Uterus (tissue), 4 donors: ENCODE results near the gene ALS2CL. TPM values are rescaled to one million over a fixed set of nuclear protein-coding genes. Genes with fewer than 3 reads are reported as not detected.
A peak's percentile ranks its signal among the peaks of the same experiment; 100 is the strongest.

Experiments
- DNase-seq, 2 donors: peaks; one replicate each; pipeline ENCODE4 v3.0.0-alpha.2; 2019 to 2020
- H3K27ac ChIP-seq, 2 donors: fragments of 200-600 bp; sonication (generic); 1 replicate in 1 of 2; 2 replicates in 1 of 2; pipeline ENCODE4 v1.5.1; 2016 to 2018
- H3K27me3 ChIP-seq, 2 donors: fragments of 200-600 bp; sonication (generic); one replicate each; pipeline ENCODE4 v1.5.1; 2018 to 2019; ENCODE audit warnings: control low read depth in 1 of 2
- H3K36me3 ChIP-seq, 2 donors: fragments of 200-600 bp; sonication (generic); one replicate each; pipeline ENCODE4 v1.5.1; 2019; ENCODE audit warnings: control low read depth in 1 of 2
- H3K4me1 ChIP-seq, 2 donors: fragments of 200-600 bp; sonication (generic); one replicate each; pipeline ENCODE4 v1.5.1; 2018 to 2019; ENCODE audit warnings: control low read depth in 1 of 2
- H3K4me3 ChIP-seq, 2 donors: fragments of 200-600 bp; sonication (generic); 1 replicate in 1 of 2; 2 replicates in 1 of 2; pipeline ENCODE4 v1.5.1; 2018 to 2019; ENCODE audit warnings: mild to moderate bottlenecking in 1 of 2
- H3K9me3 ChIP-seq, 2 donors: fragments of 200-600 bp; sonication (generic); one replicate each; pipeline ENCODE4 v1.5.1; 2019; ENCODE audit warnings: control low read depth in 1 of 2
- POLR2A ChIP-seq, 2 donors: fragments of 450-650 bp; IDR thresholded peaks; one replicate each; pipeline ENCODE4 v1.6.1; 2016; ENCODE audit warnings: antibody characterized with exemption in 2 of 2, mild to moderate bottlenecking in 1 of 2, moderate library complexity in 1 of 2
- intact Hi-C: fragments of 100-400 bp; cut with DNase I; formaldehyde crosslinking; loops from one replicate; pipeline ENCODE4 v1.15.1; 2023; ENCODE audit warnings: low total_unique reads
- total RNA-seq, 4 donors: library from RNA; depleted of rRNA in 3 of 4; stranded (reverse); fragments of >200 nt in 3 of 4; gene quantifications; one replicate each; pipeline versions ENCODE4 v1.1.0 to v1.2.4, GENCODE V29; 2014 to 2023
- TF ChIP-seq, protein P1 (sequence below), 4 experiments: fragments of 200-600 bp in 2 of 4; fragments of 450-650 bp in 2 of 4; sonication (generic) in 2 of 4; IDR thresholded peaks; one replicate each; pipeline ENCODE4 v1.5.1; 2016 to 2019; ENCODE audit warnings: antibody characterized with exemption in 4 of 4, mild to moderate bottlenecking in 2 of 4, moderate library complexity in 1 of 4
- donor health status: DM: yes; HTN: yes; CAD: no.

Gene ALS2CL
- total RNA-seq, 4 donors from 2014 or later = 15.7 to 75.3 (median 31.5) TPM

DNA sequence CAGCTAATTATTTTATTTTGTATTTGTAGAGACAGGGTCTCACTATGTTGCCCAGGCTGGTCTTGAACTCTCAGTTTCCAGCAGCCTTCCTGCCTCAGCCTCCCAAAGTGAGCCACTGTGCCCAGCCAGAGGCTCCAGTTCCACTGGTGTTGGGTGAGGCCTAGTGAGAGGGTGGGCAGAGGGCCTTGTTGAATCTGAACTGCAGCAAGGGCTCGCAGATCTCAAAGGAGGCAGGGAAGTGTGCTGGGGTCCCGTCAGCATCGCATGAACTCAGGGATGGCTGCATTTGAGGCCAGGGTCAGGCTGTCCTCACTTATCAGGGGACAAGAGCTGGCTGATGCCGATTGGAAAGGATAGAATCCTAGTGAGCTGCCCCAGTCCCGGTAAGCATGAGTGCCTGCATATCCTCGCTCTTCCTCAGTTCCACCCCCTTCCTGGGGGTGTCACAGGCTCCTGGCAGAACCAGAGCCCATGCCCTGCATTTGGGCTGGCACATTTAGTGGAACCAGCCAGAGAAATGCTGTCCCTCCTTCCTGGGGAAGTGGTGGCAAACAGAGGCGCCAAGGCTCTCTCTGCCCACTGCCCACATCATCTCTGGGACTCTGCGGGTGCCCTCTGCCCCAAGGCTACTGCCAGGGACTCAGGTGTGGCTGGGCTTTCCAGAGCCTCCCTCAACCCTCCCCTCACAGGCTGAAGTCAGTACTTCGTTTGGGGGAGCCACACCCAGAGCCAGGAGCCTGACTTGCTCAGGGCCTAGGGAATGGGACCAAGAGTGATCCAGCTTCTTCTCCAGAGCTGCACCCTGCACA is 24.1 kb downstream of the ALS2CL start:
- no peak overlapping the region for H3K4me3 ChIP-seq
- no peaks in the 10 kb centered on the region for H3K27me3 ChIP-seq
- no peaks in the 10 kb centered on the region for H3K4me1 ChIP-seq
- DNase-seq = peak in 1 of 2 donors; percentile 8
- TF ChIP-seq POLR2A (IDR thresholded peaks at IDR 0.05) = no peak
- TF ChIP-seq, protein P1, sequence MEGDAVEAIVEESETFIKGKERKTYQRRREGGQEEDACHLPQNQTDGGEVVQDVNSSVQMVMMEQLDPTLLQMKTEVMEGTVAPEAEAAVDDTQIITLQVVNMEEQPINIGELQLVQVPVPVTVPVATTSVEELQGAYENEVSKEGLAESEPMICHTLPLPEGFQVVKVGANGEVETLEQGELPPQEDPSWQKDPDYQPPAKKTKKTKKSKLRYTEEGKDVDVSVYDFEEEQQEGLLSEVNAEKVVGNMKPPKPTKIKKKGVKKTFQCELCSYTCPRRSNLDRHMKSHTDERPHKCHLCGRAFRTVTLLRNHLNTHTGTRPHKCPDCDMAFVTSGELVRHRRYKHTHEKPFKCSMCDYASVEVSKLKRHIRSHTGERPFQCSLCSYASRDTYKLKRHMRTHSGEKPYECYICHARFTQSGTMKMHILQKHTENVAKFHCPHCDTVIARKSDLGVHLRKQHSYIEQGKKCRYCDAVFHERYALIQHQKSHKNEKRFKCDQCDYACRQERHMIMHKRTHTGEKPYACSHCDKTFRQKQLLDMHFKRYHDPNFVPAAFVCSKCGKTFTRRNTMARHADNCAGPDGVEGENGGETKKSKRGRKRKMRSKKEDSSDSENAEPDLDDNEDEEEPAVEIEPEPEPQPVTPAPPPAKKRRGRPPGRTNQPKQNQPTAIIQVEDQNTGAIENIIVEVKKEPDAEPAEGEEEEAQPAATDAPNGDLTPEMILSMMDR (IDR thresholded peaks at IDR 0.05) = no peak
- no peak overlapping the region for H3K27ac ChIP-seq
- intact Hi-C loops = no loop called here
- H3K9me3 ChIP-seq = no peaks in the 10 kb centered on the region
- no peaks in the 10 kb centered on the region for H3K36me3 ChIP-seq

- Histone ChIP-seq H3K4me1 (no peaks in the 10 kb centered on the region), H3K9me3 (no peaks in the 10 kb centered on the region), H3K27me3 (no peaks in the 10 kb centered on the region), H3K4me3 (no peak overlapping the region), H3K27ac (no peak overlapping the region), H3K36me3 (no peaks in the 10 kb centered on the region)
- TF ChIP-seq, protein P1 (IDR thresholded peaks at IDR 0.05) = no peak
- TF ChIP-seq POLR2A (IDR thresholded peaks at IDR 0.05) = no peak
- intact Hi-C loops = no loop called here
- DNase-seq = no peak
These were observed 24.9 kb downstream of the ALS2CL start for GRCh38 chr3:46668591-46668990.

DNA sequence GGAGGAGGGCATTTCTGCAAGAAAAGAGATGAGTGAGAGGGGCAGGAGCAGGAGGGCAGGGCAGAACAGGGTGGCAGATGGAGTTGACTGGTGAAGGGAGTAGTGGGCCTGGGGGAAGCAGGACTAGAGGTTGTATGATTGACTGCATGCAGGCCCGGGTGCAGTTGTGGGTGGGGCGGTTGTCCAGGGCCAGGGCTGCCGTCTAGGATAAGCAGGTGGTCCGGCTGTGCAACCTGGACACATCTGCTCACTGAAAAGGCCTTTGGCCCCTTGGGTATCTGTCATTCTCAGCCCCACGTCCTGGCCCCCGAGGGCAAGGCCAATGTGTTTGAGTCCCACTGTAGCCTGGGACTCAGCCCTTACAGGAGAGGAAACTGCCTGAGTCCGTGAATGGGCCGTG is 25.4 kb downstream of the ALS2CL start:
- DNase-seq = peak in 1 of 2 donors; percentile 9
- intact Hi-C loops = no loop called here
- Histone ChIP-seq H3K27ac (no peak overlapping the region), H3K9me3 (no peaks in the 10 kb centered on the region), H3K4me1 (no peaks in the 10 kb centered on the region), H3K36me3 (no peaks in the 10 kb centered on the region), H3K4me3 (no peak overlapping the region), H3K27me3 (no peaks in the 10 kb centered on the region)
- TF ChIP-seq, protein P1 (IDR thresholded peaks at IDR 0.05) = no peak
- TF ChIP-seq POLR2A (IDR thresholded peaks at IDR 0.05) = no peak

DNA sequence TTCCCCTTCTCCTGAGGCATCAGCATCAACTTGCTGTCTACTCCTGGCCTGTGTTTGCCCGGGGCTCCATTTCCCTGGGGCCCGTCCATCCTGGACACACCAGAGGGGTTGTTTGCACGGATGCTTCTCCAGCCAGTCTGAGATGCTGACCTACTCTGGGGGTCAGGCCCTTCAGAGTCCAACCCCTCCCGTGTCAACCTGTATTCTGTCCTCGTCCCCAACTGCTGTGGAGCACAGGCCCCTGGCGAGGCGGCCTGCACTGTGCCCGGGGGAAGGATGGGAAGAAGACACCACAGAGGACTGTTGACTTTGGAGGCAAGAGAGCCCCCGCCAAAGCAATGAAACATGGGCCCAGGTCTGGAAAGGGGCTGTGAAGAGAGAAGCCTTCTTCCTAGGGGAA is 25.8 kb downstream of the ALS2CL start:
- H3K36me3 ChIP-seq = no peaks in the 10 kb centered on the region
- no peaks in the 10 kb centered on the region for H3K27me3 ChIP-seq
- H3K9me3 ChIP-seq = no peaks in the 10 kb centered on the region
- H3K4me1 ChIP-seq = no peaks in the 10 kb centered on the region
- TF ChIP-seq, protein P1 (IDR thresholded peaks at IDR 0.05) = no peak
- TF ChIP-seq POLR2A (IDR thresholded peaks at IDR 0.05) = no peak
- no peak overlapping the region for H3K4me3 ChIP-seq
- peak in 1 of 2 donors; percentile 10 for DNase-seq
- H3K27ac ChIP-seq = no peak overlapping the region
- intact Hi-C loops = no loop called here

GRCh38 chr3:46667061-46667621 is 26.3 kb downstream of the ALS2CL start:
- TF ChIP-seq, protein P1 (IDR thresholded peaks at IDR 0.05) = no peak
- no peak for TF ChIP-seq POLR2A (IDR thresholded peaks at IDR 0.05)
- H3K9me3 ChIP-seq = no peaks in the 10 kb centered on the region
- no peaks in the 10 kb centered on the region for H3K36me3 ChIP-seq
- H3K4me1 ChIP-seq = no peaks in the 10 kb centered on the region
- H3K27me3 ChIP-seq = no peaks in the 10 kb centered on the region
- DNase-seq = peak in 1 of 2 donors; percentile 8
- intact Hi-C loops = no loop called here
- no peak overlapping the region for H3K4me3 ChIP-seq
- H3K27ac ChIP-seq = no peak overlapping the region
